HPDE6-E6E7 (cell line): ENCODE measurements around the gene TUBA4A.
"Not testable (repeated sequence)": the region's sequence is repeated elsewhere in the genome, so short reads cannot be mapped to it uniquely, and the experiment has no call there.

Source experiments
- DNase-seq: peaks from one replicate; pipeline ENCODE4 v3.0.0; 2011; ENCODE audit warnings: missing footprints; ENCODE audit errors: extremely low spot score

Gene TUBA4A

DNA sequence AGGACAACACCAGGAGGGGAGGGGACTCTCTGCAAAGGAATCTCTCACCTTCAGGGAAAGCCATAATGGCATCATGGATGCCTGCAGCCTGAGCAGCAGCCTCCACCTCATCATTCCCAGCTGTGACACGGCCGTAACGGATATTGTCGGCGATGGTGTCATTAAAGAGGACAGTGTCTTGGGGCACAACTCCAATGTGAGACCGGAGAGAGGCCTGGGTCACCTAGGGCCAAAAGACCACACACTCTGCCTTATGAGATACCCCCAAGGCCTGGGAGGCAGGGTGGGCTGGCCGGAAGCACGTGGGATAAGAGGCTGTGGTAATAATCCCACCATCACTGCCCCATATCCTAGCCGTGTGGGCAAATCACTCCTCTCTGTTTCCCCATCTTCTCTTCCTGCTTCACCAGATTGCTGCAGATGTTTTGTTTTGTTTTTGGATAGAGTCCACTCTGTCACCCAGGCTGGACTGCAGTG lies 42.8 kb downstream of the TUBA4A start:
- DNase-seq = no peak

DNA sequence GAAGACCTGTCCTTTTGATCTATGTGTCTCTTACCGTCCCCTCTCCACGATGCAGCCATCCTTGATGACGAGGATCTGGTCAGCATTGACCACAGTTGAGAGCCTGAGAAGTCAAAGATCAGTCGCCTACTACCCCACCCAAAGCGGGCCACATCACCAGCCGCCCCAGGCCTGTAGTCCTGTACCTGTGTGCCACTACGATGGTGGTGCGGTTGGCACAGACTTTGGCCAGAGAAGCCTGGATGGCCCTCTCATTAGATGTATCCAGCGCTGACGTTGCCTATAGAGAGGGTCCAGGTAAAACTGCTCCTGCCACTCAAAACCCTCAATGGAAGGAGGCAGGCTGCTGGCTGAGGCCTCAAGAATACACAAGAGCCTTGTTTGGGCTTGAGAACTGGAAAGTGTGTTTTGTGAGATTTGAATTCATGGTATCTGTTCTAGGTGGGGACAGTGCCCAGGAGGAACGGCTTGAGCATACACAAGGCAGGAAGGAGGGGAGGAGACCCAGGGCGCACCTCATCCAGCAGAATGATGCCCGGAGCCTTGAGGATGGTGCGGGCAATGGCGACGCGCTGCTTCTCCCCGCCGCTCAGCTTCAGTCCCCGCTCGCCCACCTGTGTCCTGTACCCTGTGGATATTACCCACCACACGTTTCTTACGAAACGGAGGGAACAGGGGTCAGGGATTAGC lies 43.4 kb downstream of the TUBA4A start:
- no peak for DNase-seq

GRCh38 chr2:219209236-219210195 lies 44.2 kb downstream of the TUBA4A start:
- no peak for DNase-seq

DNA sequence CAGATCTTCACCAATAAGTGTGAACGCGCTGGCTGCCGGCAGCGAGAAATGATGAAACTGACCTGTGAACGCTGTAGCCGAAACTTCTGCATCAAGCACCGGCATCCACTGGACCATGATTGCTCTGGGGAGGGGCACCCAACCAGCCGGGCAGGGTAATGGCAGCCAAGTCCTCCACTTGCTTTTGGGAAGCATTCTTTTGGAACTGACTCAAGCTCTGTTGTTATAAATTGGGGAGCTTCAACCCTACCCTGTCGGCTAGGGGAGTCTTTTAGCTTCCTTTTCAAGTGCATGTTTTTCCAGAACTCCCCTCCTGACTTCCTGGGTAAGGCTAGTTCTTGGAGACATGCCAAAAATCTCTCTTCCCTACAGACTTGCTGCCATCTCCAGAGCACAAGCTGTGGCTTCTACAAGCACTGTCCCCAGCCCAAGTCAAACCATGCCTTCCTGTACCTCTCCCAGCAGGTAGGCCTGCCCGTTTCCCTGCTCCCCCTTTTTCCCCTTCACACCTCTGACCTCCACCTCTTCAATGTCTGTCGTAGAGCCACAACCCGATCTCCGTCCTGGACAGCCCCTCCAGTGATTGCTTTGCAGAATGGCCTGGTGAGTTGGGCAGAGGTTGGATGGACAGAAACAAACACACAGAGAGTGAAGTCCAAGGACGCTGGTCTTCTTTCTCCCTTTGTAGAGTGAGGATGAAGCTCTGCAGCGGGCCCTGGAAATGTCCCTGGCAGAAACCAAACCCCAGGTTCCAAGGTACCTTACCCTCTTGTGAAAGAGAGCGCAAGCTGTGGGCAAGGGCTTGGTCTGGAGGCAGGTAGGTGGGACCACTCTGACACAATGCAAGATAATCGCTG lies 45.6 kb downstream of the TUBA4A start:
- no peak for DNase-seq

DNA sequence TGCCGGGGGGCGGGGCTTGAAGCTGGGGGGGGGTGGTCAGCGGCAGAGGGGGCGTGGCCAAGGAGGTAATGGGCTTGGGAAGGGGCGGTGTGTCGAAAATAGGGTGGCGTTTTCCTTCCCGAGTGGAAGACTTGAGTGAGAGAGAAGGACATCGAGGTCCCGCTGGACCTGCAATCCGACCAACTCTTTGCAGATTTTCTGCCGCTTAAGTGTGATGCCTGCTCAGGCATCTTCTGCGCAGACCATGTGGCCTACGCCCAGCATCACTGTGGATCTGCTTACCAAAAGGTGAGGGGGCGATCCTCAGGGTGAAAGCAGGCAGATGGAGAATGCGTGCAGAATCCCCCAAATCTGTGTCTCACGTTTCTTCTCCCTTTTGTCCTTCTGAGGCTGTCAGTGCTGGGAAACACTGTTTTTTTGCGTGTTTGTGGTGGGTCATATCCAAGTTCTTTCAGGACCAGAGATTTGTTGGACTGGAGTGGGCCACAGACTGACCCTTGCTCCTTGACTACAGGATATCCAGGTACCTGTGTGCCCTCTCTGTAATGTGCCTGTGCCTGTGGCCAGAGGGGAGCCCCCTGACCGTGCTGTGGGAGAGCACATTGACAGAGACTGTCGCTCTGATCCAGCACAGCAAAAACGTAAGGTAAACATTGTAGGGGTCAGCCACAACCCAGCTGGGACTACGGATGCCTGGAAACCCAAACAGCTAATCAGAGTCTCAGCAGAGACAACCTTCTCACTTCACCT lies 46.4 kb downstream of the TUBA4A start:
- DNase-seq = no peak

DNA sequence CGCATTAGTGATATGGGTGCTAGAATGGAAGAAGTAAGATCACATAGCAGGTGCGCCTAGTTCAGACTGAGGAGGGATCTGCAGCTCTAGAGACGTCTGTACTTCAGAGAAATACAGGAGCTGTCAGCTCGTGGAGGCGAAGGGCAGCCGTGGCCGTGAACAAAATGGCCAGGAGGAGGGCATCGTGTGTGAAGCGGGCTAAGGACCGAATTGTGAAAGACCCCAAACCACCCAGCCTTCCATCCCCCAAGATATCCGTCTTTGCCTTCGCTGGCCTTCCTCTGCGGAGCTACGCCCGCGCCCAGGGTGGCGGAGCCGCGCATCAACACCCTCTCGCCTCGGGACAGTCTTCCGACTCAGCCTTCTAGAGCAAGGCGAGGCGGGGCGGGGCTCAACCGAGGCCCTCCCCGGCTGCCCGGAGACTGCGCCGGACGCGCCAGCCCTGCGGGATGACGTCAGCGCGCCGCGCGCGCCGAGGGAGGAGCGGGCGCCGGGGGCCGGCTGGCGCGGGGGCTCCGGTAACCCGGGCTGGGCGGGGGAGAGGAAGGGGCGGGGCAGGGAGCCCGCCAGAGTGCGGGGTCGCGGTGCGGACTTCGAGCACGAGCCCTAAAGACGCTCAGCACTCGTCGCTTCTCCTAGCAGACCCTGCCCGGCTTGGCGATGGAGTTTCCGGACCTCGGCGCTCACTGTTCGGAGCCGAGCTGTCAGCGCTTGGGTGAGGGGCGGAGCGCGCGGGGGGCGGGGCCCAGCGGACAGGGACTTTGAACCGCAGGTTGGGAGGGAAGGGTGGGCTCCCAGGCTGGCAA lies 47.2 kb downstream of the TUBA4A start, which contains the start of gene ZFAND2B:
Gene ZFAND2B, plus strand, starts transcription at position 455 of the 806 bp plus-strand sequence. Its CDS starts 206 bp downstream, at position 661.
- DNase-seq = peak; percentile 98

DNA sequence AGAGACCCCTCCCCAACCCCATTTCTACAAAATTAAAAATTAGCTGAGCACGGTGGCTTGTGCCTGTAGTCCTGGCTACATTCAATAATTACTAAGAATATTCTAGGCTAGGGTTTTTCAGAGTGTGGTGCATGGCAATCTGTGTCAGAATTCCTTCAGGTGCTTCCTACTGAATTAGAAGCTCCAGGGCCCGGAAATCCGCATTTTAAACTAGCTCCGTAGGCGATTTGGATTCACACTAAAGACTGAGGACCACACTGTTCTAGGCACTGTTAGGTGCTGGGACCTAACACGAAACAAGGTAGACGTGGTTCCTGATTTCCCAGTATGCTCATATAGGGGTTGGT lies 47.8 kb downstream of the TUBA4A start:
- no peak for DNase-seq

- no peak for DNase-seq
These were observed 48.6 kb downstream of the TUBA4A start for GRCh38 chr2:219205165-219205538.

DNA sequence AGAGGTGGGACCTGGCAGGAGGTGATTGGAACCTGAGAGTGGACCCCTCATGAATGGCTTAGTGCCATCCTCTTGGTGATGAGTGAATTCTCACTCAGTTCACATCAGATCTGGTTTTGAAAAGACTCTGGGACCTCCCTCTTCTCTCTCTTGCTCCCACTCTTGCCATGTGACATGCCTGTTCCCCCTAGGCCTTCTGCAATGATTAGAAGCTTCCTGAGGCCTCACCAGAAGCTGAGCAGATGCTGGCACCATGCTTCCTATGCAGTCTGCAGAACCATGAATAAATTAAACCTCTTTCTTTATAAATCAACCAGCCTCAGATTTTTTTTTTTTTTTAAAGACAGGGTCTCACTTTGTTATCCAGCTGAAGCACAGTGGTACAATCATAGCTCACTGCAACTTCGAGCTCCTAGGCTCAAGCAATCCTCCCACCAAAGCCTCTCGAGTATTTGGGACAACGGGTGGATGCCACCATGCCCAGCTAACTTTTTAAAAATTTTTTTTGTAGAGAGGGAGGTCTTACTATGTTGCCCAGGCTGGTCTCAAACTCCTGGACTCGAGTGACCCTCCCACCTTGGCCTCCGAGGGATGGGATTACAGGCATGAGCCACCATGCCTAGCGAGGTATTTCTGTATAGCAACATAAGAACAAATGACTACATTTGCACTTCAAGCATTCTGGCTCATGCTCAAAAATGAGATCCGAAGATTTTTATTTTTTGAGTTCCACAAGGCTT lies 49.1 kb downstream of the TUBA4A start:
- DNase-seq = no peak

DNA sequence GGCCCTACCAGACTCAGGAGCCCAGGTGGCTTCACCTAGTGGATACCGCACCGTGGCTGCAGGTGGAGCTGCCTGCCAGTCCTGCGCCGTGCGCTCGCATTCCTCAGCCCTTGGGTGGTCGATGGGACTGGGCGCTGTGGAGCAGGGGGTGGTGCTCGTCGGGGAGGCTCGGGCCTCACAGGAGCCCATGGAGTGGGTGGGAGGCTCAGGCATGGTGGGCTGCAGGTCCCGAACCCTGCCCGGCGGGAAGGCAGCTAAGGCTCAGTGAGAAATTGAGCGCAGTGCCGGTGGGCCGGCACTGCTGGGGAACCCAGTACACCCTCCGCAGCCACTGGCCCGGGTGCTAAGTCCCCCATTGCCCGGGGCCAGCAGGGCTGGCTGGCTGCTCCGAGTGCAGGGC lies 52.4 kb downstream of the TUBA4A start:
- not testable (repeated sequence) for DNase-seq

DNA sequence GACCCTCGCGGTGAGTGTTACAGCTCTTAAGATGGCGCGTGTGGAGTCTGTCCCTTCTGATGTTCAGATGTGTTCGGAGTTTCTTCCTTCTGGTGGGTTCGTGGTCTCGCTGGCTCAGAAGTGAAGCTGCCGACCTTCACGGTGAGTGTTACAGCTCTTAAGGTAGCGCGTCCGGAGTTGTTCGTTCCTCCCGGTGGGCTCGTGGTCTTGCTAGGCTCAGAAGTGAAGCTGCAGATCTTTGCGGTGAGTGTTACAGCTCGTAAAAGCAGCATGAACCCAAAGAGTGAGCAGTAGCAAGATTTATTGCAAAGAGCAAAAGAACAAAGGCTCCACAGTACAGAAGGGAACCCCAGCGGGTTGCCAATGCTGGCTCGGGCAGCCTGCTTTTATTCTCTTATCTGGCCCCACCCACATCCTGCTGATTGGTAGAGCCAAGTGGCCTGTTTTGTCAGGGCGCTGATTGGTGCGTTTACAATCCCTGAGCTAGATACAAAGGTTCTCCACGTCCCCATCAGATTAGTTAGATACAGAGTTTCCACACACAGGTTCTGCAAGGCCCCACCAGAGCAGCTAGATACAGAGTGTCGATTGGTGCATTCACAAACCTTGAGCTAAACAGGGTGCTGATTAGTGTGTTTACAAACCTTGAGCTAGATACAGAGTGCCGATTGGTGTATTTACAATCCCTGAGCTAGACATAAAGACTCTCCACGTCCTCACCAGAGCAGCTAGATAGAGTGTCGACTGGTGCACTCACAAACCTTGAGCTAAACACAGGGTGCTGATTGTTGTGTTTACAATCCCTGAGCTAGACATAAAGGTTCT lies 53.0 kb downstream of the TUBA4A start:
- DNase-seq = not testable (repeated sequence)
